DND-41 (cell line): ENCODE measurements around the gene TRPM5.

ENCODE experiments used
- ATAC-seq: fragments of 200-7000 bp; cut with Tn5 transposase; 3 replicates; pipeline ENCODE4 v1.9.1; 2021; ENCODE audit warnings: low read depth; ENCODE audit not compliant: insufficient read depth
- DNase-seq: peaks from one replicate; pipeline ENCODE4 v3.0.0-alpha.2; 2020
- H2AFZ ChIP-seq: 2 replicates; pipeline ENCODE4 v1.6.0; 2012; ENCODE audit warnings: low read depth, low read length
- H3K27ac ChIP-seq: 2 replicates; pipeline ENCODE4 v1.5.1; 2012; ENCODE audit warnings: low read length, inconsistent platforms
- H3K27me3 ChIP-seq: fragments of 200-600 bp; sonication (generic); 2 replicates; pipeline ENCODE4 v1.6.0; 2012; ENCODE audit warnings: low read length, mild to moderate bottlenecking, inconsistent platforms; ENCODE audit not compliant: insufficient read depth, poor library complexity
- H3K36me3 ChIP-seq: 2 replicates; pipeline ENCODE4 v1.5.1; 2012; ENCODE audit warnings: low read length, inconsistent platforms; ENCODE audit not compliant: insufficient read depth
- H3K4me1 ChIP-seq: 2 replicates; pipeline ENCODE4 v1.5.1; 2012; ENCODE audit warnings: mild to moderate bottlenecking, low read length; ENCODE audit not compliant: insufficient read depth
- H3K4me2 ChIP-seq: 2 replicates; pipeline ENCODE4 v1.6.0; 2012; ENCODE audit warnings: mild to moderate bottlenecking, moderate library complexity, low read length, inconsistent platforms; ENCODE audit not compliant: insufficient read depth
- H3K4me3 ChIP-seq, 2 experiments: fragments of 200-600 bp in 1 of 2; shearing (Covaris generic) in 1 of 2; 2 replicates each; pipeline ENCODE4 v1.5.1; 2012 to 2016; ENCODE audit warnings: inconsistent platforms in 2 of 2, low read length in 2 of 2, mild to moderate bottlenecking in 2 of 2, low read depth in 1 of 2, moderate library complexity in 1 of 2
- H3K79me2 ChIP-seq: 2 replicates; pipeline ENCODE4 v1.6.0; 2012; ENCODE audit warnings: low read length, inconsistent platforms; ENCODE audit not compliant: insufficient read depth
- H3K9ac ChIP-seq: 2 replicates; pipeline ENCODE4 v1.6.0; 2012; ENCODE audit warnings: low read depth, mild to moderate bottlenecking, inconsistent platforms, low read length, moderate library complexity
- H3K9me3 ChIP-seq: 2 replicates; pipeline ENCODE4 v1.5.1; 2012; ENCODE audit warnings: low read length, moderate library complexity, mild to moderate bottlenecking, inconsistent platforms; ENCODE audit not compliant: insufficient read depth, severe bottlenecking
- H4K20me1 ChIP-seq: 2 replicates; pipeline ENCODE4 v1.6.0; 2012; ENCODE audit warnings: low read length; ENCODE audit not compliant: insufficient read depth
- EZH2 ChIP-seq: IDR thresholded peaks from 3 replicates; pipeline ENCODE4 v1.6.1; 2012; ENCODE audit warnings: borderline replicate concordance, low read depth, mild to moderate bottlenecking, moderate library complexity, low read length, inconsistent platforms; ENCODE audit not compliant: severe bottlenecking
- TF ChIP-seq, protein P1 (sequence below): IDR thresholded peaks from 2 replicates; pipeline ENCODE4 v1.5.1; 2012; ENCODE audit warnings: borderline replicate concordance, low read length, moderate library complexity, mild to moderate bottlenecking; ENCODE audit not compliant: poor library complexity, severe bottlenecking; ENCODE audit errors: extremely low read depth

Gene TRPM5

DNA sequence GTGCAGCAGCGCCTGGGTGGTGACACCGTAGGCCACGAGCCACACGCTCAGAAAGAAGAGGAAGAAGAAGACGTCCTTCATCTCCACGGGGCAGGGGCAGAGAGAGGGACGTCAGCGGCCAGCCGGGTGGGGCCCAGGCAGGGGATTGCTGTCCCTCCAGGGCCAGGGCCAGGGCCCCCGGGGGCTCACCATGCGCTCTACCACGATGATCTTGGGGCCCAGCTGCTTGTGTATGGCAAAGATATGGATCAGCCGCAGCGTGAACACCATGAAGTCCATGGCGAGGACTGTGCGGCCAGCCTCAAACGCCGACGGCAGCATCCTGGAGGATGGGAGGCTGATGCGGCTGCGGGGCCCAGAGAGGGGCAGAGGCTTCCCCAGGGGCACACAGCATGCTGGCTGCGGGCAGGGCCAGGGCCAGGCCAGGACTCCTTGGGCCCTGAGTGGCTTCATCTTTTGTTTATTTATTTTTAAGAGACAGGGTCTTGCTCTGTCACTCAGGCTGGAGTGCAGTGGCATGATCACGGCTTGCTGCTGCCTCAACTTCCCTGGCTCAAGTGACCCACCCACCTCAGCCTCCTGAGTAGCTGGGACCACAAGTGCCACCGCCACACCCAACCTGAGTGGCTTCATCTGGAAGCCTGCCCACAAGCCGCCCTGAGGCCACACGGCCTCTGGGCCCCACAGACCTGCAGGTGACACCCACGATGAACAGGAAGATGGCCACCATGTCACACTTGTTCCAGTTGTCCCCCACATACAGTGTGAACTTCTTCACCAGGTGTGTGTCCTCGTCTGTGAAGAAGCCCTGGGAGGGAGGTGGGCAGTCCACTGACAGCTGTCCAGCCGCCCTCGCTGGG is 32.6 kb downstream of the TRPM5 start:
- Histone ChIP-seq H4K20me1 (no peaks in the 10 kb centered on the region; the same call in 1 of the 2 replicates), H3K79me2 (no peaks in the 10 kb centered on the region), H3K4me3 (no peak overlapping the region), H3K36me3 (no peaks in the 10 kb centered on the region), H3K4me1 (no peaks in the 10 kb centered on the region), H3K27ac (no peak overlapping the region), H3K27me3 (no peaks in the 10 kb centered on the region), H2AFZ (no peak overlapping the region), H3K9ac (no peak overlapping the region), H3K4me2 (no peak overlapping the region), H3K9me3 (no peaks in the 10 kb centered on the region)
- no peak for ATAC-seq
- no peak for TF ChIP-seq EZH2
- TF ChIP-seq, protein P1, sequence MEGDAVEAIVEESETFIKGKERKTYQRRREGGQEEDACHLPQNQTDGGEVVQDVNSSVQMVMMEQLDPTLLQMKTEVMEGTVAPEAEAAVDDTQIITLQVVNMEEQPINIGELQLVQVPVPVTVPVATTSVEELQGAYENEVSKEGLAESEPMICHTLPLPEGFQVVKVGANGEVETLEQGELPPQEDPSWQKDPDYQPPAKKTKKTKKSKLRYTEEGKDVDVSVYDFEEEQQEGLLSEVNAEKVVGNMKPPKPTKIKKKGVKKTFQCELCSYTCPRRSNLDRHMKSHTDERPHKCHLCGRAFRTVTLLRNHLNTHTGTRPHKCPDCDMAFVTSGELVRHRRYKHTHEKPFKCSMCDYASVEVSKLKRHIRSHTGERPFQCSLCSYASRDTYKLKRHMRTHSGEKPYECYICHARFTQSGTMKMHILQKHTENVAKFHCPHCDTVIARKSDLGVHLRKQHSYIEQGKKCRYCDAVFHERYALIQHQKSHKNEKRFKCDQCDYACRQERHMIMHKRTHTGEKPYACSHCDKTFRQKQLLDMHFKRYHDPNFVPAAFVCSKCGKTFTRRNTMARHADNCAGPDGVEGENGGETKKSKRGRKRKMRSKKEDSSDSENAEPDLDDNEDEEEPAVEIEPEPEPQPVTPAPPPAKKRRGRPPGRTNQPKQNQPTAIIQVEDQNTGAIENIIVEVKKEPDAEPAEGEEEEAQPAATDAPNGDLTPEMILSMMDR: no peak
- no peak for DNase-seq

DNA sequence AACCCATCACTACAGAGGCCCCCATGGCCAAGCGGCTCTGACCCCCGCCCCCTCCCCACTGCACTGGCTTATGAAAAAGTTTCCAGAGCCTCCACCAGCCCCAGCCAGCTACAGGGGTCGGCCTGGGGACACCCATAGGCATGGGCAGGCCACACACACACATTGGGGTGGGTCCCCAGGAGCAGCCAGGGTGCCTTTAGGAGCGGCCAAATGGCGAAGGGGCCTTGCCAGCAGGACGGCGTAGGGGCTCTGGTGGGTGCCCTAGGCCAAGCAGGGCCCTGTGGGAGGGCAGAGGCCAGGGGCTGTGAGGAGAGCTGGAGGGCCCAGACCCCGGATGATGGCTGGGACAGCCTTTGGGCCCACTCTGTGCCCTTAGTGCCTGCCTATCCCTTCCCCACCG is 33.7 kb downstream of the TRPM5 start:
- Histone ChIP-seq H2AFZ (no peak overlapping the region), H3K4me1 (no peaks in the 10 kb centered on the region), H3K27ac (no peak overlapping the region), H4K20me1 (no peaks in the 10 kb centered on the region; the same call in 1 of the 2 replicates), H3K4me3 (no peak overlapping the region), H3K4me2 (no peak overlapping the region), H3K79me2 (no peaks in the 10 kb centered on the region), H3K9me3 (no peaks in the 10 kb centered on the region), H3K36me3 (no peaks in the 10 kb centered on the region), H3K9ac (no peak overlapping the region), H3K27me3 (no peaks in the 10 kb centered on the region)
- DNase-seq (no peak), ATAC-seq (no peak)
- TF ChIP-seq, protein P1: no peak
- no peak for TF ChIP-seq EZH2

DNA sequence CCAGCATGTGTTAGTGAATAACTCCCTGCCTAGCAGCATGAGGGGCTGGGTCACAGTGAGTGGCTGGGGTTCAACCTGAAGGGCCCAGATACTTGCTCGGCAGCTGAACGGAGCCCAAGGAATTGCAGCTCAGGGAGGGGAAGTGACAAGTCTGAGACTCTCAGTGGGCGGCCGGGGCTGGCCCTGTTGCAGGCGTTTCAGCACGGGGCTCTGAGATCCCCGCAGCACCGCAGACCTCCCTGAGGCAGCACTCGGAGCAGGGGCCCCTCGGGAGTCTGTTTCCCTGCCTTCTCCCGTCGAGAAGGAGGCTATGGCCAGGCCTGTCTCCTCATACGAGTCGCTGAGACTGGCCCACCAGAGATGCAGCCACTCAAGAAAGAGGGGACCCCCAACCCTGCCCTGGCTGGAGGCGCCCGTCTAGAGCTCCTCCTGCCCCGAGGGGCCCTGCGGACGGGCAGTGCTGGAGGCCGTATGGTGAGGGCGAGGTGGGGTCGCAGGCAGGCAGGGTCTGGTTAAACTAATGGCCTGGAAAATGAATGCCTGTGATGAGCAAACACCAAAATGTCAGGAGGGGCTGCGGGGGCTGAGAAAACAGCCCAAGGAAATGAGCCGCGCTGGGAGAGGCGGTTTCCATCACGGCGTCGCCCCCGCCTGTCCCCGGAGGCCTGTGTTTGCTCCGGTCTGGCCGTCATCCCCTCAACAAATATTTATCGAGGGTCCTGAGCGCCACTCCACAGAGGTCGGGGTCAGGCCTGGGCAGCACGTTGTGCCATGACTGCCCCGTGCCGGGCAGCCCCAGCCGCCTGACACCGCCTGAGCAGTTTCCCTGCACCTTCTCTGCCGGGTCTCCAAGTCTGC is 34.5 kb downstream of the TRPM5 start:
- H3K27ac ChIP-seq: no peak overlapping the region
- DNase-seq (no peak), ATAC-seq (no peak)
- no peaks in the 10 kb centered on the region; the same call in 1 of the 2 replicates for H4K20me1 ChIP-seq
- H3K9ac ChIP-seq: no peak overlapping the region
- no peak for TF ChIP-seq EZH2
- TF ChIP-seq, protein P1: no peak
- no peaks in the 10 kb centered on the region for H3K36me3 ChIP-seq
- H3K4me3 ChIP-seq: no peak overlapping the region
- H3K4me2 ChIP-seq: no peak overlapping the region
- H3K9me3 ChIP-seq: no peaks in the 10 kb centered on the region
- H2AFZ ChIP-seq: no peak overlapping the region
- H3K79me2 ChIP-seq: no peaks in the 10 kb centered on the region
- no peaks in the 10 kb centered on the region for H3K27me3 ChIP-seq
- no peaks in the 10 kb centered on the region for H3K4me1 ChIP-seq
